Right renal pelvis (tissue), 4 donors: ENCODE data around the gene ZNF407. TPM values are rescaled to one million over a fixed set of nuclear protein-coding genes. Genes with fewer than 3 reads are reported as not detected.

Experiments used
- DNase-seq, 4 donors: peaks; one replicate each; pipeline ENCODE4 v3.0.0-alpha.2; 2013; ENCODE audit warnings: low read depth in 4 of 4, low spot score in 3 of 4, missing footprints in 1 of 4
- polyA plus RNA-seq, 4 donors: library from polyadenylated mRNA; unstranded; fragments of 120-200 nt; gene quantifications; one replicate each; pipeline ENCODE4 v1.2.1, GENCODE V29; 2013; ENCODE audit not compliant: insufficient read length in 4 of 4

The ZNF407 gene
- polyA plus RNA-seq, 4 donors = 9.6 to 11.6 (median 10.0) TPM

GRCh38 chr18:74775239-74775638 lies 177.6 kb downstream of the ZNF407 start:
- no peak for DNase-seq

- DNase-seq = no peak
Observed at GRCh38 chr18:74778191-74778847, 180.6 kb downstream of the ZNF407 start.

- DNase-seq = no peak
Observed at GRCh38 chr18:74784752-74785151, 187.1 kb downstream of the ZNF407 start.

GRCh38 chr18:74785632-74786031 lies 188.0 kb downstream of the ZNF407 start:
- no peak for DNase-seq

GRCh38 chr18:74788657-74789056 lies 191.0 kb downstream of the ZNF407 start:
- DNase-seq = no peak

- DNase-seq = no peak
Observed at GRCh38 chr18:74789078-74789477, 191.4 kb downstream of the ZNF407 start.

GRCh38 chr18:74790451-74790850 lies 192.8 kb downstream of the ZNF407 start:
- DNase-seq = no peak

GRCh38 chr18:74791501-74792194 lies 194.0 kb downstream of the ZNF407 start:
- DNase-seq = no peak

GRCh38 chr18:74793746-74794145 lies 196.1 kb downstream of the ZNF407 start:
- DNase-seq = no peak

GRCh38 chr18:74795751-74796150 lies 198.1 kb downstream of the ZNF407 start:
- DNase-seq = no peak

- DNase-seq = no peak
Observed at GRCh38 chr18:74796211-74796610, 198.5 kb downstream of the ZNF407 start.

GRCh38 chr18:74796841-74797576 lies 199.3 kb downstream of the ZNF407 start:
- no peak for DNase-seq

GRCh38 chr18:74797577-74798151 lies 200.0 kb downstream of the ZNF407 start:
- DNase-seq = no peak

GRCh38 chr18:74799542-74799941 lies 201.9 kb downstream of the ZNF407 start:
- DNase-seq = no peak

- no peak for DNase-seq
Observed at GRCh38 chr18:74800098-74800497, 202.4 kb downstream of the ZNF407 start.

GRCh38 chr18:74803117-74803516 lies 205.4 kb downstream of the ZNF407 start:
- no peak for DNase-seq

- DNase-seq = no peak
Observed at GRCh38 chr18:74803769-74804168, 206.1 kb downstream of the ZNF407 start.

- DNase-seq = no peak
Observed at GRCh38 chr18:74804677-74805076, 207.0 kb downstream of the ZNF407 start.

- DNase-seq = no peak
Observed at GRCh38 chr18:74806073-74806472, 208.4 kb downstream of the ZNF407 start.

GRCh38 chr18:74806700-74807416 lies 209.2 kb downstream of the ZNF407 start:
- no peak for DNase-seq

GRCh38 chr18:74817576-74817975 lies 219.9 kb downstream of the ZNF407 start:
- DNase-seq = no peak
